Panc1 (cell line): ENCODE results near the gene GRM7. TPM values are rescaled to one million over a fixed set of nuclear protein-coding genes. Genes with fewer than 3 reads are reported as not detected.

Experiments used
- ATAC-seq: fragments of 200-7000 bp; cut with Tn5 transposase; 2 replicates; pipeline ENCODE4 v1.9.1; 2020; ENCODE audit warnings: mild to moderate bottlenecking, moderate library complexity
- BruUV-seq: library from RNA; stranded (reverse); fragments of 400-500 nt; replicated peaks from 2 replicates; lab custom pipeline; 2021; lab: Mats Ljungman, UMichigan
- CTCF ChIA-PET: fragments of 300-600 bp; sonication (Branson Sonifier 250); formaldehyde crosslinking; loops from one replicate; lab custom pipeline; 2022; ENCODE audit warnings: antibody characterized with exemption; lab: Charles Lee
- POLR2A ChIA-PET: fragments of 300-600 bp; sonication (Branson Sonifier 250); formaldehyde crosslinking; loops from one replicate; lab custom pipeline; 2022; ENCODE audit warnings: antibody characterized with exemption; lab: Charles Lee
- DNase-seq: peaks from one replicate; pipeline ENCODE4 v3.0.0-alpha.2; 2010; ENCODE audit warnings: low read depth, low spot score
- H3K27ac ChIP-seq: 2 replicates; pipeline ENCODE4 v1.5.1; 2011; ENCODE audit warnings: mild to moderate bottlenecking, low read length, inconsistent platforms
- H3K27me3 ChIP-seq: fragments of 200-500 bp; sonication (Bioruptor generic); 2 replicates; pipeline ENCODE4 v1.6.0; 2014; ENCODE audit warnings: low read length, inconsistent platforms; ENCODE audit not compliant: control insufficient read depth, insufficient read depth
- H3K36me3 ChIP-seq: fragments of 200-500 bp; sonication (Bioruptor generic); 2 replicates; pipeline ENCODE4 v1.5.1; 2014; ENCODE audit warnings: inconsistent platforms, mild to moderate bottlenecking, low read length, moderate library complexity; ENCODE audit not compliant: control insufficient read depth, insufficient read depth
- H3K4me1 ChIP-seq: 2 replicates; pipeline ENCODE4 v1.5.1; 2011; ENCODE audit warnings: inconsistent platforms, mild to moderate bottlenecking, low read length, moderate library complexity; ENCODE audit not compliant: control insufficient read depth, insufficient read depth
- H3K4me3 ChIP-seq, 2 experiments: 2 replicates each; pipeline ENCODE4 v1.5.1; 2011 to 2012; ENCODE audit warnings: low read depth in 2 of 2, low read length in 2 of 2, mild to moderate bottlenecking in 2 of 2, inconsistent platforms in 1 of 2, moderate library complexity in 1 of 2
- H3K9me3 ChIP-seq: fragments of 200-500 bp; sonication (Bioruptor generic); 2 replicates; pipeline ENCODE4 v1.5.1; 2014; ENCODE audit warnings: low read depth, mild to moderate bottlenecking, inconsistent platforms, low read length, moderate library complexity; ENCODE audit not compliant: control insufficient read depth, insufficient read depth
- POLR2AphosphoS5 ChIP-seq: IDR thresholded peaks from 2 replicates; pipeline ENCODE4 v1.6.1; 2012; ENCODE audit warnings: mild to moderate bottlenecking, low read depth, low read length, moderate library complexity
- SIN3A ChIP-seq: IDR thresholded peaks from 2 replicates; pipeline ENCODE4 v1.6.1; 2012; ENCODE audit warnings: low read depth, mild to moderate bottlenecking, low read length, moderate library complexity, borderline replicate concordance; ENCODE audit not compliant: insufficient read depth
- TCF7L2 ChIP-seq: IDR thresholded peaks from 2 replicates; pipeline ENCODE4 v1.6.1; 2011; ENCODE audit warnings: mild to moderate bottlenecking, low read depth, low read length, inconsistent platforms
- in situ Hi-C: cut with HindIII; loops from 2 replicates; pipeline ENCODE4 v1.10.0; 2016; ENCODE audit warnings: low sequenced_read_pairs, low pct_unique_long_range_greater_than_20kb
- intact Hi-C: fragments of 100-400 bp; cut with micrococcal nuclease; formaldehyde crosslinking; loops from one replicate; pipeline ENCODE4 v1.10.0; 2022; ENCODE audit not compliant: unreplicated experiment
- total RNA-seq: library from RNA; stranded (reverse); gene quantifications from one replicate; pipeline ENCODE4 v1.2.1, GENCODE V29; 2021; ENCODE audit not compliant: unreplicated experiment
- TF ChIP-seq, protein P1 (sequence below), 2 experiments: IDR thresholded peaks; 2 replicates each; pipeline ENCODE4 v1.6.1; 2011 to 2012; ENCODE audit warnings: low read depth in 2 of 2, control low read depth in 1 of 2, low read length in 1 of 2, mild to moderate bottlenecking in 1 of 2, moderate library complexity in 1 of 2; ENCODE audit not compliant: insufficient read depth in 1 of 2
- TF ChIP-seq, protein P2 (sequence below): fragments of 450-650 bp; IDR thresholded peaks from 2 replicates; pipeline ENCODE4 v1.5.1; 2017; ENCODE audit warnings: mild to moderate bottlenecking

Gene GRM7
- total RNA-seq, 1 experiment from 2014 or later, result not detected

DNA sequence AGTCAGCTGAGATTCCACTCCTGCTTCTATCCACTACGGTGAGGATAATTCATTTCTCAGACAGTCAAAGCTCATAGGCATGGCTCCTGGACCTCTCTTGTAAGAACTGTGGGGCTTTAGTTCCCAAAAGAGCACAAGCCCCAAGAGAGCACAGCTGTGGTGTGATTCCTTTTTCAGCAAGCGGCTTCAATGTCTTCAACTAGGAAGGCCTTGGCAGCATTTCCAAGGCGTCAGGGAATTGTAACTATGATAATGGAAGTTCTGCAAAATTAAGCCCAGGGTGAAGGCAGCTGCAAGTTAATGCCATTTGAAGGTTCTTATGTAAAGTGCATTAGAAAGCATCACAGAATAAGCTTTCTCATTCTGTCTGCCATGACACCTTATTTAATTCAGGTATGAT is 657.1 kb downstream of the GRM7 start:
- ChIA-PET POLR2A (no interaction called here), CTCF (no interaction called here)
- BruUV-seq, result no TSS peak
- no peaks in the 10 kb centered on the region for H3K27me3 ChIP-seq
- intact Hi-C loops, result no loop called here
- no peaks in the 10 kb centered on the region for H3K4me1 ChIP-seq
- H3K27ac ChIP-seq, result no peak overlapping the region
- DNase-seq (no peak), ATAC-seq (no peak)
- no peaks in the 10 kb centered on the region for H3K36me3 ChIP-seq
- H3K4me3 ChIP-seq, result no peak overlapping the region
- in situ Hi-C loops, result no loop called here
- no peaks in the 10 kb centered on the region for H3K9me3 ChIP-seq
- TF ChIP-seq TCF7L2 (no peak), POLR2AphosphoS5 (no peak), SIN3A (no peak)
- TF ChIP-seq, protein P1, sequence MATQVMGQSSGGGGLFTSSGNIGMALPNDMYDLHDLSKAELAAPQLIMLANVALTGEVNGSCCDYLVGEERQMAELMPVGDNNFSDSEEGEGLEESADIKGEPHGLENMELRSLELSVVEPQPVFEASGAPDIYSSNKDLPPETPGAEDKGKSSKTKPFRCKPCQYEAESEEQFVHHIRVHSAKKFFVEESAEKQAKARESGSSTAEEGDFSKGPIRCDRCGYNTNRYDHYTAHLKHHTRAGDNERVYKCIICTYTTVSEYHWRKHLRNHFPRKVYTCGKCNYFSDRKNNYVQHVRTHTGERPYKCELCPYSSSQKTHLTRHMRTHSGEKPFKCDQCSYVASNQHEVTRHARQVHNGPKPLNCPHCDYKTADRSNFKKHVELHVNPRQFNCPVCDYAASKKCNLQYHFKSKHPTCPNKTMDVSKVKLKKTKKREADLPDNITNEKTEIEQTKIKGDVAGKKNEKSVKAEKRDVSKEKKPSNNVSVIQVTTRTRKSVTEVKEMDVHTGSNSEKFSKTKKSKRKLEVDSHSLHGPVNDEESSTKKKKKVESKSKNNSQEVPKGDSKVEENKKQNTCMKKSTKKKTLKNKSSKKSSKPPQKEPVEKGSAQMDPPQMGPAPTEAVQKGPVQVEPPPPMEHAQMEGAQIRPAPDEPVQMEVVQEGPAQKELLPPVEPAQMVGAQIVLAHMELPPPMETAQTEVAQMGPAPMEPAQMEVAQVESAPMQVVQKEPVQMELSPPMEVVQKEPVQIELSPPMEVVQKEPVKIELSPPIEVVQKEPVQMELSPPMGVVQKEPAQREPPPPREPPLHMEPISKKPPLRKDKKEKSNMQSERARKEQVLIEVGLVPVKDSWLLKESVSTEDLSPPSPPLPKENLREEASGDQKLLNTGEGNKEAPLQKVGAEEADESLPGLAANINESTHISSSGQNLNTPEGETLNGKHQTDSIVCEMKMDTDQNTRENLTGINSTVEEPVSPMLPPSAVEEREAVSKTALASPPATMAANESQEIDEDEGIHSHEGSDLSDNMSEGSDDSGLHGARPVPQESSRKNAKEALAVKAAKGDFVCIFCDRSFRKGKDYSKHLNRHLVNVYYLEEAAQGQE (IDR thresholded peaks at IDR 0.05; ENCODE audit: insufficient read depth in 1 of 2, low read depth in 2 of 2, low read length in 1 of 2), result no peak
- TF ChIP-seq, protein P2, sequence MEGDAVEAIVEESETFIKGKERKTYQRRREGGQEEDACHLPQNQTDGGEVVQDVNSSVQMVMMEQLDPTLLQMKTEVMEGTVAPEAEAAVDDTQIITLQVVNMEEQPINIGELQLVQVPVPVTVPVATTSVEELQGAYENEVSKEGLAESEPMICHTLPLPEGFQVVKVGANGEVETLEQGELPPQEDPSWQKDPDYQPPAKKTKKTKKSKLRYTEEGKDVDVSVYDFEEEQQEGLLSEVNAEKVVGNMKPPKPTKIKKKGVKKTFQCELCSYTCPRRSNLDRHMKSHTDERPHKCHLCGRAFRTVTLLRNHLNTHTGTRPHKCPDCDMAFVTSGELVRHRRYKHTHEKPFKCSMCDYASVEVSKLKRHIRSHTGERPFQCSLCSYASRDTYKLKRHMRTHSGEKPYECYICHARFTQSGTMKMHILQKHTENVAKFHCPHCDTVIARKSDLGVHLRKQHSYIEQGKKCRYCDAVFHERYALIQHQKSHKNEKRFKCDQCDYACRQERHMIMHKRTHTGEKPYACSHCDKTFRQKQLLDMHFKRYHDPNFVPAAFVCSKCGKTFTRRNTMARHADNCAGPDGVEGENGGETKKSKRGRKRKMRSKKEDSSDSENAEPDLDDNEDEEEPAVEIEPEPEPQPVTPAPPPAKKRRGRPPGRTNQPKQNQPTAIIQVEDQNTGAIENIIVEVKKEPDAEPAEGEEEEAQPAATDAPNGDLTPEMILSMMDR, result no peak

DNA sequence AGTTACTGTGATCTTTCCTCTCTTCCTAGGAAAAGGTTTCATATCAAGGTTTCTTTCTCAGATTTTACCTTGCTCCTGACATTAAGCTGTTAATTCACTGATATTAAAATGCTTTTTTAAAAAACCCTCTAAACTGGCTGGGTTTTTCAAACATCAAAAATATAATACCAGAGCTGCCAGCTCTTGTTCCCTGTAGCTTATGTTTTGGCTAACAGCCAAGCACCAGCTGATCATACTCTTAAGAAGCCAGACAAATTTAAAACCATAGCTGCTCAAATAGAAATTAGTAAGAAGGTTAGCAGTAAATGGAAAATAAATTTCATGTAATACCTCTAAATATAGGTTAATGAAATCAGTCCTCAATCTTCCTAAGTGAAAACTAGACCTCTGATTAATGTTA is 657.5 kb downstream of the GRM7 start:
- no peaks in the 10 kb centered on the region for H3K4me1 ChIP-seq
- H3K27ac ChIP-seq, result no peak overlapping the region
- H3K9me3 ChIP-seq, result no peaks in the 10 kb centered on the region
- in situ Hi-C loops (no loop called here), intact Hi-C loops (no loop called here)
- no peaks in the 10 kb centered on the region for H3K36me3 ChIP-seq
- BruUV-seq, result no TSS peak
- no peak for ATAC-seq
- TF ChIP-seq, protein P1 (IDR thresholded peaks at IDR 0.05; ENCODE audit: insufficient read depth in 1 of 2, low read depth in 2 of 2, low read length in 1 of 2), result no peak
- no peak for TF ChIP-seq TCF7L2
- no peak for TF ChIP-seq SIN3A
- TF ChIP-seq, protein P2, result no peak
- TF ChIP-seq POLR2AphosphoS5, result no peak
- H3K4me3 ChIP-seq, result no peak overlapping the region
- ChIA-PET CTCF (no interaction called here), POLR2A (no interaction called here)
- no peaks in the 10 kb centered on the region for H3K27me3 ChIP-seq
- no peak for DNase-seq
